ENCODE data around the gene PDGFC. TPM values are rescaled to one million over a fixed set of nuclear protein-coding genes. Genes with fewer than 3 reads are reported as not detected.

PDGFC gene
- total RNA-seq, 2 donors from 2014 or later = 3.9 to 8.3 TPM

DNA sequence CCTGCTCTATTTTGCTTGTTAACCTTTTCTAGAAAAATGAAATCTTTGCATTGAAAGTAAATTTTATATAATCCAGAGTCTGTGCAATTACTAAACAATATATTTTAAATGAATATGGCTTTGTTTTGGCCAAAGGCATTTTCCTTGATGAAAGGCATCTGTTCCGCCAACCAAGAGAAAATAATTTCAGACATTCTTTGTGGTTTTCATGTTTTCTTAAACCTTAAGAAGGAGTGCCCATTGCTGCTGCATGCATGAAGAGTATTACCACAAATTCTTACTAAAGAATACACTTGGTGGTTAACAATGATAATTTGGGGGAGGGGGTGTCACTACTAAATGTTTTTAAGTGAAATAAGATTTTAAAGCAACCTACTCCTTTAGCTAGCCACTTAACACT is 2.7 kb upstream of the PDGFC start:
- intact Hi-C loops (cut with DNase I) = no loop called here
- Histone ChIP-seq H3K36me3 (no peaks in the 10 kb centered on the region), H3K9me3 (no peaks in the 10 kb centered on the region), H3K9ac (ENCODE audit: low read depth in 2 of 2, low read length in 2 of 2) (no peak overlapping the region), H3K4me1 (no peaks in the 10 kb centered on the region), H3K27ac (no peak overlapping the region), H3K4me3 (no peak overlapping the region), H3K27me3 (no peaks in the 10 kb centered on the region)
- DNase-seq = no peak
- TF ChIP-seq, protein P1, sequence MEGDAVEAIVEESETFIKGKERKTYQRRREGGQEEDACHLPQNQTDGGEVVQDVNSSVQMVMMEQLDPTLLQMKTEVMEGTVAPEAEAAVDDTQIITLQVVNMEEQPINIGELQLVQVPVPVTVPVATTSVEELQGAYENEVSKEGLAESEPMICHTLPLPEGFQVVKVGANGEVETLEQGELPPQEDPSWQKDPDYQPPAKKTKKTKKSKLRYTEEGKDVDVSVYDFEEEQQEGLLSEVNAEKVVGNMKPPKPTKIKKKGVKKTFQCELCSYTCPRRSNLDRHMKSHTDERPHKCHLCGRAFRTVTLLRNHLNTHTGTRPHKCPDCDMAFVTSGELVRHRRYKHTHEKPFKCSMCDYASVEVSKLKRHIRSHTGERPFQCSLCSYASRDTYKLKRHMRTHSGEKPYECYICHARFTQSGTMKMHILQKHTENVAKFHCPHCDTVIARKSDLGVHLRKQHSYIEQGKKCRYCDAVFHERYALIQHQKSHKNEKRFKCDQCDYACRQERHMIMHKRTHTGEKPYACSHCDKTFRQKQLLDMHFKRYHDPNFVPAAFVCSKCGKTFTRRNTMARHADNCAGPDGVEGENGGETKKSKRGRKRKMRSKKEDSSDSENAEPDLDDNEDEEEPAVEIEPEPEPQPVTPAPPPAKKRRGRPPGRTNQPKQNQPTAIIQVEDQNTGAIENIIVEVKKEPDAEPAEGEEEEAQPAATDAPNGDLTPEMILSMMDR (IDR thresholded peaks at IDR 0.05) = no peak

DNA sequence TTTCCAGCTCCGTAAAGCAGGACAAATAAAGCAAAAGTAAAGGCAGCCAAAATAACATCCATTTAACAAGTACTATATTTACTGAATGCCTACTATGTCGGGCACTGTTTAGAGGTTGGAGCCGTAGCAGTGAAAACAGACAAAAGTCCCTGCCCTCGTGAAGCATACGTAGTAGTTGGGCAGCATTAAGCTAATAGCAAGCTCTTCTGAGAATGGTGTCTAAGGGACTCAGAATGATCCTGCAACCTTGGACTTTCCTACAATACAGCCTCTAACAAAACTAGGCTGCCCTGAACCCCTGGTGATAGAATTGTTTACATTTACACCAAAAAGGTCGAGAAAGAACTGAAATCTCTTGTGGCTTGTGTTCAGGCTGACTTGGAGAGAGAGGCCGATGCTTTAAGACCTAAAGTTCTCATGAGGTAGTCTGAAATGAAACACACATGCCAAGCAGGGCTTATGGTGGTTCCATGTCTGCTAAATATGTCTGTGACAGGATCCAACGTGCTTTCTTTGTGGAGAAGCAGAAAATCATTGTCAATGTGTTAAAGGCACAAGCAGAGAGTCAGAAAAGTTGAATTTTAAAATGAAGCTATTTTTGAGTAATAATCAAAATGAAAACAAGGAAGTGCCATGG is 898 bp upstream of the PDGFC start:
- TF ChIP-seq, protein P1 (IDR thresholded peaks at IDR 0.05) = no peak
- Histone ChIP-seq H3K27me3 (no peaks in the 10 kb centered on the region), H3K9ac (ENCODE audit: low read depth in 2 of 2, low read length in 2 of 2) (no peak overlapping the region), H3K9me3 (no peaks in the 10 kb centered on the region), H3K4me3 (peak overlapping the region; percentile 53), H3K27ac (peak overlapping the region; percentile 53), H3K36me3 (no peaks in the 10 kb centered on the region), H3K4me1 (no peaks in the 10 kb centered on the region)
- DNase-seq = no peak
- intact Hi-C loops (cut with DNase I) = no loop called here

DNA sequence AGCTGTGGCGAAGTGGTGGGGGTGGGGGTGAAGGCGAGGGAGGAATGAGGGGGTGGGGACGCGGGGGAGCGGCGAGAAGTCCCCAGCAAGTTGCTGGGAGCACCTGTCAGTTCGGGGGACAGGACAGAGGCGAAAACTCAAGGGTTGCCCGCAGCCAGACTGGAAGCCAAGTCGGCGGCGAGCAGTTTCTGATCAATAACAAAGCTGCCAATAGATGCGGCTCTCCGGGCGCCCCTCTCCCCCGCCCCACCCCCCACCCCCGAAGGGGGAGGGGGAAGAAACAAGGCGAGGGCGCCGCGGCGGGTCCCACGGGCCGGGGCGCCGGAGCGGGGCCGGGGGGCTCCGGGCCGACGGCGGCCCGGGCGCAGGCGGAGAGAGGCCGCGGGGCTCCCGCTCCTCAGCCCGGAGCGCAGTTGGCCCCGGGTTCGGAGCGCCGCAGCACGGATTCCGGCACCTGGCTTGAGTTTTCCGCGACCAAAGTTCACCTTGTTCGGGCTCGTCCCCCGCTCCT is 379 bp downstream of the PDGFC start:
- Histone ChIP-seq H3K27ac (peak overlapping the region; percentile 53), H3K4me3 (peak overlapping the region; percentile 53), H3K9me3 (no peaks in the 10 kb centered on the region), H3K9ac (ENCODE audit: low read depth in 2 of 2, low read length in 2 of 2) (peak overlapping the region in 1 of 2 donors; percentile 63), H3K36me3 (no peaks in the 10 kb centered on the region), H3K27me3 (no peaks in the 10 kb centered on the region), H3K4me1 (no peaks in the 10 kb centered on the region)
- TF ChIP-seq, protein P1 (IDR thresholded peaks at IDR 0.05) = no peak
- intact Hi-C loops (cut with DNase I) = no loop called here
- peak; percentile 44 for DNase-seq

DNA sequence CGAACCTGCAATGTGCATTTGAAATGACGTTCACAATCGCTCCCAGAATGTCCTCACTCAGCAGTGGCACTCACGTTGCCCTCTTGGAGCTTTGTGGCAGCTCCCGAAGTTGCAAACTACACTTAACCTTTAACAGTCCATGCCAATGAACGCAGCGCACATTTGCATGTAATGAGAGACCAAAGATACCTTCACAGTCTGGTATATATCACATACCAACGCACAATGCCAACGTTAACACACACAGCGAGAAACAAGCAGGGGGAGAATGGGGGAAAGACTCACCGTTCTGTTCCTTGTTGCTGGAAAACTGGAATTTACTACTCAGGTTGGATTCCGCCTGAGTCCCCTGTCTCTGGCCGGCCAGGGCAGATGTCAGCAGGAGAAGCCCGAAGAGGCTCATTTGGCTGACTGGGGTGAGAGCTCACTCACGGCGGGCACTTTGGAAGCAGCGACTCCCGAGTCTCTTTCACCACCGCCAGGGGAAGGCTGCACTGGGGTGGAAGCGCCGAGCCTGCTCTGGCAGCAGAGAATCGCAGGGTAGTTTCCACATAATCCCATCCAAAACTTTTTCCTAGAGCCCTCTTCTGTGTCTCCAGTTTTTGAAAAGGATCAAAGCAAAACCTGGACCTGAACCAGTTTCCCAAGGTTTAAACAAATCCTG is 966 bp downstream of the PDGFC start:
- intact Hi-C loops (cut with DNase I) = no loop called here
- H3K27me3 ChIP-seq = no peaks in the 10 kb centered on the region
- H3K36me3 ChIP-seq = no peaks in the 10 kb centered on the region
- TF ChIP-seq, protein P1 (IDR thresholded peaks at IDR 0.05) = no peak
- peak overlapping the region; percentile 53 for H3K27ac ChIP-seq
- H3K4me3 ChIP-seq = peak overlapping the region; percentile 53
- no peaks in the 10 kb centered on the region for H3K9me3 ChIP-seq
- DNase-seq = peak; percentile 54
- H3K9ac ChIP-seq (ENCODE audit: low read depth in 2 of 2, low read length in 2 of 2) = peak overlapping the region in 1 of 2 donors; percentile 5
- H3K4me1 ChIP-seq = no peaks in the 10 kb centered on the region

DNA sequence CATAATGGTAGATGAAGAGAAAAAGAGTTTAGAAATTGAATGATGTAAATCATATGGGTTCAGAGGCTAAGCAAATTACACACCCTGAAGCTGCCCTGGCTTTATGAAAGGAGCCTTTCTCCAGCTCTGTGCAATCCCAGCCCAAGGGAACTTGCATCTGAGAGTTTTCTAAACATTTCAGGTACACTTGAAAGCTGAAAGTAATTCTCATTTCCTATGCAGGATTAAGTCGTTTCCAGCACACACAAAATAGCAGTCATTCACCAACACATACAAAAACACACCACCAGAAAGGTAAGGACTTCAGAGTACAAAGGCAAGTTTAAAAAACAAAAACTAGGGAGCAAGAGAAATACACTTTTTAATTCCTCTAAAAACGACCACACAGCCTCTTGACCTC is 1.7 kb downstream of the PDGFC start:
- peak overlapping the region; percentile 53 for H3K4me3 ChIP-seq

More for the DNA sequence above, 1.7 kb downstream of the PDGFC start:
- TF ChIP-seq, protein P1 (IDR thresholded peaks at IDR 0.05) = no peak
- DNase-seq = no peak
- Histone ChIP-seq H3K9me3 (no peaks in the 10 kb centered on the region), H3K27me3 (no peaks in the 10 kb centered on the region), H3K4me1 (no peaks in the 10 kb centered on the region), H3K27ac (peak overlapping the region; percentile 4), H3K36me3 (no peaks in the 10 kb centered on the region), H3K9ac (ENCODE audit: low read depth in 2 of 2, low read length in 2 of 2) (no peak overlapping the region)
- intact Hi-C loops (cut with DNase I) = loop anchor here (10.0 kb wide), 1 partner anchor 495 kb away; no protein-coding TSS in a partner anchor

Measured in colonic mucosa (tissue), 4 donors.